GM10266 (cell line): ENCODE data around the gene SPCS2.
A peak's percentile ranks its signal among the peaks of the same experiment; 100 is the strongest.

Source experiments
- DNase-seq: peaks from one replicate; pipeline ENCODE4 v3.0.0; 2012; ENCODE audit errors: extremely low spot score
- TF ChIP-seq, protein P1 (sequence below): IDR thresholded peaks from 2 replicates; pipeline ENCODE4 v1.5.1; 2012; ENCODE audit warnings: mild to moderate bottlenecking, low read depth; ENCODE audit not compliant: control insufficient read depth, insufficient read depth; ENCODE audit errors: missing control alignments

The SPCS2 gene

DNA sequence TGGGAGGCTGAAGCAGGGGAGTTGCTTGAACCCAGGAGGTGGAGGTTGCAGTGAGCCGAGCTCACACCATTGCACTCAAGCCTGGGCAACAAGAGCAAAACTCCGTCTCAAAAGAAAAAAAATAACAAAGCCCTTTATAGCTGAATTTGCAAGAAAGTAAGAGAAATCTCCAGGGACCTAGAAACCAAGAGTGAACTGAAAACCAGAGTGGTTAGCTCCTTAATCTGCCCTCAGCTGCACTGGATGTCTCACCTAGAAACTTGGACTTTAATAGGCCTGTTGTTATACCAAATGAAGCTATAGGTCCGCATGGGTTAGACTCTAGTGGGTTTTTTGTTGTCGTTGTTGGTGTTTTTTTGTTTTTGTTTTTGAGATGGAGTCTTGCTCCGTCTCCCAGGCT lies 43.8 kb downstream of the SPCS2 start:
- TF ChIP-seq, protein P1, sequence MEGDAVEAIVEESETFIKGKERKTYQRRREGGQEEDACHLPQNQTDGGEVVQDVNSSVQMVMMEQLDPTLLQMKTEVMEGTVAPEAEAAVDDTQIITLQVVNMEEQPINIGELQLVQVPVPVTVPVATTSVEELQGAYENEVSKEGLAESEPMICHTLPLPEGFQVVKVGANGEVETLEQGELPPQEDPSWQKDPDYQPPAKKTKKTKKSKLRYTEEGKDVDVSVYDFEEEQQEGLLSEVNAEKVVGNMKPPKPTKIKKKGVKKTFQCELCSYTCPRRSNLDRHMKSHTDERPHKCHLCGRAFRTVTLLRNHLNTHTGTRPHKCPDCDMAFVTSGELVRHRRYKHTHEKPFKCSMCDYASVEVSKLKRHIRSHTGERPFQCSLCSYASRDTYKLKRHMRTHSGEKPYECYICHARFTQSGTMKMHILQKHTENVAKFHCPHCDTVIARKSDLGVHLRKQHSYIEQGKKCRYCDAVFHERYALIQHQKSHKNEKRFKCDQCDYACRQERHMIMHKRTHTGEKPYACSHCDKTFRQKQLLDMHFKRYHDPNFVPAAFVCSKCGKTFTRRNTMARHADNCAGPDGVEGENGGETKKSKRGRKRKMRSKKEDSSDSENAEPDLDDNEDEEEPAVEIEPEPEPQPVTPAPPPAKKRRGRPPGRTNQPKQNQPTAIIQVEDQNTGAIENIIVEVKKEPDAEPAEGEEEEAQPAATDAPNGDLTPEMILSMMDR: no peak
- DNase-seq: peak; percentile 22

DNA sequence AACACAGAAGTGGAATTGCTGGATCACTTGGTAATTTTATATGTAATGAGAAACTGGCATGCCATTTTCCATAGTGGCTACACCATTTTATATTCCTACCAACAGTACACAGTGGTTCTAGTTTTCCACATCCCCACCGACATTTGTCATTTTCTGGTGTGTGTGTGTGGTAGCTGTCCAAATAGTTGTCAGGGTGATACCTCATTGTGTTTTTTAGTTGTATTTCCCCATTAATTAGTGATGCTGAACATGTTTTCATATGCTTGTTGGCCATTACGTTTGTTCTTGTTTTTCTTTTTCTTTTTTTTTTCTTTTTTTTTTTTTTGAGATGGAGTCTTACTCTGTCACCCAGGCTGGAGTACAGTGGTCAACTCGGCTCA lies 51.9 kb downstream of the SPCS2 start:
- no peak for DNase-seq
- TF ChIP-seq, protein P1: no peak

DNA sequence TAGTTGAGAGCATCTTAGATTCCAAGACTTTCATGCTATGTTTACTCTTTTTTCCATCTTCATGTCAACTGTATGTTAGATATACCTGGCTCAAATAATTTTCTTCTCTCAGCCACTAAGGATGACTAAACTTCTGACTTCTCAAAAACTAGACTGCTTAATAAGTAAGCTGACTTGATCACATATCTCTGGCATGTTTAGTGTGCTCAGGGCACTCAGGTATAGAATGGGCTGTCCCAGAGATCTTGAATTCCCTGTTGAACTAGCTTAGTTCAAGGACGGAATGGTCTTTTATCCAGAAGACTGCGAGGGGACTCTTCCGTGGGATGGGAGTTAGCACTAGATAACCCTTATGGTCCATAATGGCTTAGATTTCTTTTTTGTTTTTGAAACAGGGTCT lies 52.6 kb downstream of the SPCS2 start:
- TF ChIP-seq, protein P1: no peak
- DNase-seq: no peak

DNA sequence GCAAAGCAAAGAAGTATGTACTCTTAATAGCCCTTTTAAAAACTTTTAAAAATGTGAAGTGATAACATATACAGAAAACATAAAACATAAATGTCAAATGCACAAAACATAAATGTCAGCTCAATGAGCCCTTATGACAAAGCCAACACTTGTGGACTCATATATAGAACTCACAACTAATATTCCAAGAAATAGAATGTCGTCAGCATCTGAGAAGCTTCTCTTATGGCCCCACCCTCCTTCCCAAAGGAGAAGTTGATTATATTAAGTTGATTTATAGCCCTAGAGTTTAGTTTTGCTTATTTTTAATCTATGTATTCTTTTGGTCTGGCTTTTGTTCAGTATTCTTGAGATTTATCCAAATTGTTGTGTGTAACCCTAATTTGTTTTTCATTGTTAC lies 53.5 kb downstream of the SPCS2 start:
- TF ChIP-seq, protein P1: no peak
- DNase-seq: no peak

DNA sequence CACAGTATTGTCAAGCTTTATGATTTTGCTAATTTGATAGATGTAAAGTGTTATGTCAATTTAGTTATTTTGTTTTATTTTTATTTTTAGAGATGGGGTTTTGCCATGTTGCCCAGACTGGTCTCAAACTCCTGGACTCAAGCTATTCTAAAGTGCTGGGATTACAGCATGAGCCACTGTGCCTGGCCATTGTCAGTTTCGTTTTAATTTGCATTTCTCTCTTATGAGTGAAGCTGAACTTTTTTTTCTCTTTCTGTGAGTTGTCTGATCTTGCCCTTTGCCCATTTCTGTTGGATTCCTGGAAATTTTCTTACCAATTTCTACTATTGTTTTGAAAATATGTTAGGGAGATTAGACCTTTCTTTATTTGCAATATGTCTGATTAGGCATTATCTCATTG lies 55.1 kb downstream of the SPCS2 start:
- TF ChIP-seq, protein P1: no peak
- DNase-seq: no peak

DNA sequence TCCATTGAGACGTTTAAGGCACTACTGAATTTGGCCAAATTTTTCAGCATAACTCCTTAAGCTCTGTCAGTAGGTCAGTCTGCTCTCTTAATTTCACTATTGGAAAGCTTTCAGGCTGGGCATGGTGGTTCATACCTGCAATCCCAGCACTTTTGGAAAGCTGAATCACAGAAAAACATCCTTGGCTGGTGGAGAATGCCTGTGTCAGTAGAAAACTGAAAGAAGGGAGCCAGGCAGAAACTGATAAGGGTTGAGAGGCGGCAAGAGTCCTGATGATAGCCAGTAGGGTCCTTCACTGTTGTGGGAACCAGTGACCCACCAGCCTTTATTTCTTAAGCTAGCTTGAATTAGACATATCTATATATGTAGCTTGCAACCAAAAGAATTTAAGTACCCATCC lies 62.3 kb downstream of the SPCS2 start:
- no peak for DNase-seq
- TF ChIP-seq, protein P1: no peak

DNA sequence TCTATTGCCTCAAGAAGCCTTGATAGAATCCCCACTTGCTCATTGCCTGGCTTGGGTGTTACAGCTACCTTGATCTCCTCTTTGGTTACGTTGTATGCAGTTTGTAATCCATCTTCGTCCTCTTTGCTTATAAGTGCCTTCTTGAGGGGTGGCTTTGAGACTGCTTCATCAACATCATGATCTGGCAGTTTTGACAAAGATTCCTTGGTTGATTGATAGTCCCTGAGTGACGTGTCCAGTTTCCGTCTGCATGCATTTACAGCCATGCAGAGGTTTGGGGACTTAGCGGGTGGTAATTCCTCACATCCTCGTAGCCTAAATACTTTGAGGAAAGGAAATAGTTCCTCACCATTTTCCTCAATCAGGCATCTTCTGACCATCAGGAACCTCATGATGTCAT lies 62.8 kb downstream of the SPCS2 start:
- TF ChIP-seq, protein P1: no peak
- DNase-seq: no peak
